ENCODE results near the gene GOLGA6L10.
"Not testable (repeated sequence)": the region's sequence is repeated elsewhere in the genome, so short reads cannot be mapped to it uniquely, and the experiment has no call there.

Gene GOLGA6L10

DNA sequence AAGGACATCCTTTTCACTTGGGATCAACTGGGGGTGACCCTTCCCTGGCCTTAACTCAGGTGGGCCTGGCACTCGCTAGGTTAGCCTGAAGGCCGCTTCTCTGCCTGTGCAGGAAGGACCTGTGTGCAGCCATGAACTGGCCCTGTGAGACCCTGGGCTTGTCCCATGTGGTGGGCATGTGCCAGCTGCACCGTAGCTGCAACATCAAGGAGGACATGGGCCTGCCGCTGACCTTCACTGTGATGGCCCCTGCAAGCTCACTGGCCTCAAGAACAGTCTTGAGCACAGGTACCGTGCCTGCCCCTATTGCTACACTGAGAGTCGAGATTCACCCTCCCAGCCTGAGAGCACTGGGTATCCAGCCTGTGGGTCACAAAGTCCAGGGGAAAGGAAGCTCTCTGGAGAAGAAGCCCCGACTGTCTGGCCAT lies 43.6 kb downstream of the GOLGA6L10 start:
- no peak overlapping the region for H3K4me3 ChIP-seq
- H3K36me3 ChIP-seq, result no peaks in the 10 kb centered on the region
- H3K9ac ChIP-seq, result no peak overlapping the region
- H3K4me1 ChIP-seq, result no peaks in the 10 kb centered on the region
- no peaks in the 10 kb centered on the region for H4K20me1 ChIP-seq
- H3K27ac ChIP-seq, result no peak overlapping the region
- H3K27me3 ChIP-seq, result no peaks in the 10 kb centered on the region
- H3K9me3 ChIP-seq (replicated peaks in 1 of 11), result peaks cover 0 to 9% (median 3%) of the 10 kb centered on the region in 11 experiments; a peak in 8 of 22 replicates
- no peak overlapping the region for H3K4me2 ChIP-seq
- TF ChIP-seq Cebpa-rat (IDR thresholded peaks at IDR 0.05), result no peak

DNA sequence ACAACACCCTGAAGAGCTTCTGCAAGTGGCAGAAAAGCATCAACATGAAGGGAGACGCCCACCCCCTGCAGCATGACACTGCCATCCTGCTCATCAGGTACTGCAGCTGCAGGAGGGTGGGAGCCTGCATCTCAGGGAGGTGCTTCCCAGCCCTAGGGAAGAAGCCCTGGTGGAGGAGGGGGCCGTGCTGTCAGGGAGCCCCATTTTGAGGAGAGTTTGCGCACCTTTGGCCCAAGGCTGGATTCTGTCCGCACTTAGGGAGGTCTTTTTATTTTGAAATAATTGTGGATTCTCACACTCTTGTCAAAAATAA lies 44.5 kb downstream of the GOLGA6L10 start:
- no peak overlapping the region for H3K4me2 ChIP-seq
- H3K27me3 ChIP-seq, result no peaks in the 10 kb centered on the region
- H3K9ac ChIP-seq, result no peak overlapping the region
- no peak overlapping the region for H3K27ac ChIP-seq
- no peaks in the 10 kb centered on the region for H4K20me1 ChIP-seq
- TF ChIP-seq Cebpa-rat (IDR thresholded peaks at IDR 0.05), result no peak
- no peaks in the 10 kb centered on the region for H3K4me1 ChIP-seq
- no peak overlapping the region for H3K4me3 ChIP-seq
- no peaks in the 10 kb centered on the region for H3K36me3 ChIP-seq
- H3K9me3 ChIP-seq (replicated peaks in 1 of 11), result no peaks in the 10 kb centered on the region

DNA sequence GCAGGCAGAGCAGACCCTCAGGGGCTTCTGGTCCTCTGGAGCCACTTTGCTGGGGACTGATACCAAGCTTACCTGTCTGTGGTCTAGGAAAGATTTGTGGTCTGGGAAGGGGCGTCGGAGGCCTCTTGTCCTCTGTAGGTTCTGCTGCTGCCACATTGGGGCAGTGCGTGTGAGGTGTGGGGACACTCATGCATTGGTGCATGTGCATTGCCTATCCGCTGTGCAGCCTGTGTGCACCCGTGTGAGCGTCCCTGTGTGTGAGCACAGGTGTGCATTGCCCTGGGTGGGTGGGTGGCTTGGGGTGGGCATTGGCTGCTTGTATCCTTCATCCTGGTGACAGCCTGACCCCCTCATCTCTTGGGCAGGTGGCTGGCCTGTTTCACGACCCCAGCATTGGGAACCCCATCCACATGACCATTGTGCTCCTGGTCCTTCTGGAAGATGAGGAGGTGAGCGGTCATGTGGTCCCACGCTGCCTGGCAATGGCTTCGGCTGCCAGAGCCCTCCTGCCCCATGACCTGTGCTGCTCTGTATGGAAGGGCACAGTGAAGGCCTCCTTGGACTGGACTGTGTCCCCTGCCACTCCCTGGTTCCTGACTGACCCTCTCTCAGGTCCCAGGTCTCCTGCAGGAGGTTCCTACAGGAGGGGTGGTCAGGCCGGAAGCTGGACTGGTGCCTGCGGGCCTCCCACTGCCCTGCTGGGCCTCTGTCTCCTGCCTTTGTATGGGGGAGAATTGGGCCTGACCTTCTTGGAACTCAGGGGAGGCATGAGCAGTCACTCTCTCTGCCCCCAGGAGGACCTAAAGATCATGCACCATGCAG lies 45.1 kb downstream of the GOLGA6L10 start:
- Histone ChIP-seq H3K36me3 (no peaks in the 10 kb centered on the region), H3K4me3 (no peak overlapping the region), H3K9me3 (replicated peaks in 1 of 11) (no peaks in the 10 kb centered on the region), H3K4me1 (no peaks in the 10 kb centered on the region), H3K27me3 (no peaks in the 10 kb centered on the region), H3K9ac (no peak overlapping the region), H3K4me2 (no peak overlapping the region), H3K27ac (no peak overlapping the region), H4K20me1 (no peaks in the 10 kb centered on the region)
- no peak for TF ChIP-seq Cebpa-rat (IDR thresholded peaks at IDR 0.05)

DNA sequence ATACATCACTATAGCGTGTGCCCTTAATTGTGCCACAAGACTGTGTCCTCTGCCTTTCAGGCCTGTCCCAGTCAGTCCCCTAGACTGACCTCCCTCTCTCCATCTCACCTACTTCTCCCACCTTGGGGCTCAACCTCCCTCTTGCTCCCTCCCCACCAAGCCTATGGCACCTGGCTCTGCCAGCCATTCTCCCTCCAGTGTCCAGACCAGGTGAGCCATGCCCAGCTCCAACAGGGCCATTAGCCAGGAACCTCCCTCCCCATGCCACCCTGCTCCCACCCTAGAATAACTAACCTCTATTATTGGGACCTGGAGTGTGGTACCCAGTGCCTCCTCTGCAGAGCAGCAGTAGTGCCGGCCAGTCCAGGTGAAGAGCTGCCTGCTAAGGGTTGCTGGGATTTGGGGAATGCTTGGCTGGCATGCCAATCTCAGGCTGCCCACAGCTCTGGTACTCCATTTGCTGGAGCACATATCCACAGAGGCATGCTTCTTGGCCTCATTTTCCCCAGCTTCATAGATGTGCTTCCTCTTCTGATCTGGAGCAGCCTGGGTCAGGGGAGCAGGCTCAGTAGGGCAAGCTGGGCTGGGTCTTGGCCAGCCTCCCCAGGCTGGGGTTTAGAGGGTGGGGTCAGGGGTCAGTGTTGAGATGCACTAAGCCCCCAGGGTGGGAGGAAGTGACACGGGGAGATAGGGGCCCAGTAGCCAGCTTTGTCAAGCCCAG lies 47.8 kb downstream of the GOLGA6L10 start:
- no peaks in the 10 kb centered on the region for H3K9me3 ChIP-seq (replicated peaks in 1 of 11)
- no peaks in the 10 kb centered on the region for H3K36me3 ChIP-seq
- H3K27me3 ChIP-seq, result peaks cover 0 to 12% (median 0%) of the 10 kb centered on the region in 11 experiments; a peak in 3 of 22 replicates
- H3K4me2 ChIP-seq, result no peak overlapping the region
- H3K4me3 ChIP-seq, result no peak overlapping the region
- no peaks in the 10 kb centered on the region for H4K20me1 ChIP-seq
- H3K9ac ChIP-seq, result no peak overlapping the region
- no peak overlapping the region for H3K27ac ChIP-seq
- H3K4me1 ChIP-seq, result no peaks in the 10 kb centered on the region
- TF ChIP-seq Cebpa-rat (IDR thresholded peaks at IDR 0.05), result no peak

DNA sequence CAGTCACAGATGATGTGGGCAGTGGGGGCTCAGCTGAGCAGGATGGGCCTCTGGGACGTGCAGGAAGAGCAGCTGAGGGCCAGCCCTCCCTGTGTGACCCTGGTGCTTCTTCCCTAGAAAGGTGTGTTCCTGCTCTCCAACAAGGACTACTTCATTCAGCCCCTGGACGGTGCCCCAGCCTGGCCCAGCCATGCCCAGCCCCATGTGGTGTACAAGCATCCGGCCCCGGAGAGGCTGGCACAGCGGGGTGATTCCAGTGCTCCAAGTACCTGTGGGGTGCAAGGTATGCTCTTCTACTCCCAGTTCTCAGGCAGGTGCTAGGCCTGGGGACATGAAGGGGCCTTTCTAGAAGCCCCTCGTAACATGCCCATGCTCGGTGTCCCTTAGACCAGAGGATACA lies 48.4 kb downstream of the GOLGA6L10 start:
- Histone ChIP-seq H3K9ac (no peak overlapping the region), H3K4me2 (no peak overlapping the region), H4K20me1 (no peaks in the 10 kb centered on the region), H3K4me1 (no peaks in the 10 kb centered on the region), H3K27me3 (peaks cover 0 to 12% (median 0%) of the 10 kb centered on the region in 11 experiments; a peak in 3 of 22 replicates), H3K36me3 (no peaks in the 10 kb centered on the region), H3K4me3 (no peak overlapping the region), H3K27ac (no peak overlapping the region), H3K9me3 (replicated peaks in 1 of 11) (no peaks in the 10 kb centered on the region)
- TF ChIP-seq Cebpa-rat (IDR thresholded peaks at IDR 0.05), result no peak

DNA sequence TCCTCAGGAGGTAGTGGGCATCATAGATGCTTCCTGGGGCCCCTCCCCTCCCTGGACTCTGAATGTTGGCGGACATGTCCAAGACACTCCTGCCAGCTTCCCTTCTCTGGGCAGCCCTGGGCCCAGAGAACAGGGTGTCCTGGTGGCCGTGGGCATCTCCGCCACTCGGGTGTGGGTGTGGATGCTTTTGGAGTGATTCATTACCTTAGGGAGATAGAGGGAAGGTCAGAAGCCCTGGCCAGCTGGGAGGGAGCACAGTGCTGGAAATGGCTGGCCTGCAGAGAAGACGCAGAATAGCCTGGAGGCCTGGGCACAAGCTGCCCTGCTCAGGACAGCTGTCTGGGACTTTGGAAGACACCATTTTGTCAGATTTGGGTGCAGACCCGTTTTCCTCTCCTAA lies 48.9 kb downstream of the GOLGA6L10 start:
- not testable (repeated sequence) for H3K4me3 ChIP-seq; H4K20me1 ChIP-seq; H3K9ac ChIP-seq; H3K4me1 ChIP-seq; H3K4me2 ChIP-seq; H3K9me3 ChIP-seq (replicated peaks in 1 of 11); H3K27ac ChIP-seq; H3K36me3 ChIP-seq
- peaks cover 0 to 12% (median 0%) of the 10 kb centered on the region in 11 experiments; a peak in 3 of 22 replicates for H3K27me3 ChIP-seq

- H3K9me3 ChIP-seq (replicated peaks in 1 of 11); H3K27ac ChIP-seq; H3K36me3 ChIP-seq; H3K9ac ChIP-seq; H3K4me2 ChIP-seq; H4K20me1 ChIP-seq; H3K4me3 ChIP-seq; H3K4me1 ChIP-seq: not testable (repeated sequence)
- peaks cover 0 to 12% (median 0%) of the 10 kb centered on the region in 11 experiments; a peak in 3 of 22 replicates for H3K27me3 ChIP-seq
Measured at GRCh38 chr15:82299511-82299914, 49.8 kb downstream of the GOLGA6L10 start.

- Histone ChIP-seq H3K36me3 (no peaks in the 10 kb centered on the region), H3K9me3 (replicated peaks in 1 of 11) (no peaks in the 10 kb centered on the region), H4K20me1 (no peaks in the 10 kb centered on the region), H3K9ac (no peak overlapping the region), H3K4me1 (no peaks in the 10 kb centered on the region), H3K27ac (no peak overlapping the region), H3K27me3 (peaks cover 0 to 12% (median 0%) of the 10 kb centered on the region in 11 experiments; a peak in 3 of 22 replicates), H3K4me2 (no peak overlapping the region), H3K4me3 (no peak overlapping the region)
- no peak for TF ChIP-seq Cebpa-rat (IDR thresholded peaks at IDR 0.05)
Measured at GRCh38 chr15:82298520-82298919, 50.8 kb downstream of the GOLGA6L10 start.

DNA sequence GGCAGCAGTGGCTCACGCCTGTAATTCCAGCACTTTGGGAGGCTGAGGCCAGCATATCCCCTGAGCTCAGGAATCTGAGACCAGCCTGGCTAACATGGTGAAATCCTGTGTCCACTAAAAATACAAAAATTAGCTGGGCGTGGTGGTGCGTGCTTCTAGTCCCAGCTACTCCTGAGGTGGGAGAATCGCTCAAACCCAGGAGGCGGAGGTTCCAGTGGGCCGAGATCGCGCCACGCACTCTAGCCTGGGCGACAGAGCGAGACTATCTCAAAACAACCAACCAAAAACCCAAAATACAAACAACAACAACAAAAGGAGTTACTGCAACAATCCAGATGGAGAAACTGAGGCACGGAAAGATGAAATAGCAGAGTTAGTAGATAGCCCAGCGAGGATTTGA lies 51.2 kb downstream of the GOLGA6L10 start:
- Histone ChIP-seq H3K9ac (no peak overlapping the region), H4K20me1 (no peaks in the 10 kb centered on the region), H3K4me2 (no peak overlapping the region), H3K4me1 (no peaks in the 10 kb centered on the region), H3K27me3 (peaks cover 0 to 12% (median 0%) of the 10 kb centered on the region in 11 experiments; a peak in 3 of 22 replicates), H3K27ac (no peak overlapping the region), H3K9me3 (replicated peaks in 1 of 11) (no peaks in the 10 kb centered on the region), H3K36me3 (no peaks in the 10 kb centered on the region), H3K4me3 (no peak overlapping the region)
- TF ChIP-seq Cebpa-rat (IDR thresholded peaks at IDR 0.05), result no peak

- Histone ChIP-seq H3K36me3 (no peaks in the 10 kb centered on the region), H3K27ac (no peak overlapping the region), H3K9me3 (replicated peaks in 1 of 11) (no peaks in the 10 kb centered on the region), H4K20me1 (no peaks in the 10 kb centered on the region), H3K9ac (no peak overlapping the region), H3K4me1 (no peaks in the 10 kb centered on the region), H3K4me3 (no peak overlapping the region), H3K4me2 (no peak overlapping the region), H3K27me3 (peaks cover 0 to 12% (median 0%) of the 10 kb centered on the region in 11 experiments; a peak in 3 of 22 replicates)
- TF ChIP-seq Cebpa-rat (IDR thresholded peaks at IDR 0.05), result no peak
Measured at GRCh38 chr15:82297546-82297945, 51.7 kb downstream of the GOLGA6L10 start.
